ENCODE data around the gene PRKAR2A. TPM values are rescaled to one million over a fixed set of nuclear protein-coding genes. Genes with fewer than 3 reads are reported as not detected.

The PRKAR2A gene
- total RNA-seq, 4 donors from 2014 or later: 28.4 to 35.1 (median 32.0) TPM

DNA sequence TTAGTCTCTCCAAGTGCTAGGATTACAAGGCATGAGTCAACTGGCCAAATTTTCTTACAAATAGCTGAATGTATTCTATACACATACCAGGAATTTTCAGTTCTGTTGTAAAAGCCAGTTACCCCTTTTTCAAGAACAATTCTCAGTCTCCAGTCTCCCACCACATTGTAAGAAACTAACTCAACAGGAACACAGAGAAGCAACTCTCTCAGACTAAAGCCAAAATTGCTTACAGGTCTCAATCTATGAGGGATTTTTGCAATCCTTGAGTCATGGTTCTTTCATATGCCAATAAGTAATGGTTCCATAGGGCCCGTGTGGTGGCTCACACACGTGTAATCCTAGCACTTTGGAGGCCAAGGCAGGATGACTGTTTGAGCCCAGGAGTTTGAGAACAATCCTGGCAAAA is 139.2 kb downstream of the PRKAR2A start:
- DNase-seq (ENCODE audit: low spot score) (no peak), ATAC-seq (ENCODE audit: low FRiP score) (peak; percentile 68)
- TF ChIP-seq, protein P1, sequence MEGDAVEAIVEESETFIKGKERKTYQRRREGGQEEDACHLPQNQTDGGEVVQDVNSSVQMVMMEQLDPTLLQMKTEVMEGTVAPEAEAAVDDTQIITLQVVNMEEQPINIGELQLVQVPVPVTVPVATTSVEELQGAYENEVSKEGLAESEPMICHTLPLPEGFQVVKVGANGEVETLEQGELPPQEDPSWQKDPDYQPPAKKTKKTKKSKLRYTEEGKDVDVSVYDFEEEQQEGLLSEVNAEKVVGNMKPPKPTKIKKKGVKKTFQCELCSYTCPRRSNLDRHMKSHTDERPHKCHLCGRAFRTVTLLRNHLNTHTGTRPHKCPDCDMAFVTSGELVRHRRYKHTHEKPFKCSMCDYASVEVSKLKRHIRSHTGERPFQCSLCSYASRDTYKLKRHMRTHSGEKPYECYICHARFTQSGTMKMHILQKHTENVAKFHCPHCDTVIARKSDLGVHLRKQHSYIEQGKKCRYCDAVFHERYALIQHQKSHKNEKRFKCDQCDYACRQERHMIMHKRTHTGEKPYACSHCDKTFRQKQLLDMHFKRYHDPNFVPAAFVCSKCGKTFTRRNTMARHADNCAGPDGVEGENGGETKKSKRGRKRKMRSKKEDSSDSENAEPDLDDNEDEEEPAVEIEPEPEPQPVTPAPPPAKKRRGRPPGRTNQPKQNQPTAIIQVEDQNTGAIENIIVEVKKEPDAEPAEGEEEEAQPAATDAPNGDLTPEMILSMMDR (IDR thresholded peaks at IDR 0.05): no peak

DNA sequence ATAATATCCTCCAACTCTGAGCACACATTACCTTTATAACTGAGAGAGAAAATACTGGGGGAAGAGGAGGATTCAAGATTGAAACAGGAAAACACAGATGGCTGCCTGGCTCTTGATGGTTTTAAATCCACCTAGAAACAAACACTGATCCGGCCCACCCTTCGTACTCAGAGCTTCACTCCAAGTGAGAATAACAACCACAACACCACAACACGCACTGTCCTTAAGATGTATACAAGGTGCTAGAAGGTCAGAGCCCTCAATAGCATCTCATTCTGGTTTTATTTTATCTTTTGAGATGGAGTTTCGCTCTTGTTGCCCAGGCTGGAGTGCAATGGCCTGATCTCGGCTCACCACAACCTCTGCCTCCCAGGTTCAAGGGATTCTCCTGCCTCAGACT is 140.5 kb downstream of the PRKAR2A start:
- ATAC-seq (ENCODE audit: low FRiP score) (no peak), DNase-seq (ENCODE audit: low spot score) (no peak)
- TF ChIP-seq, protein P1 (IDR thresholded peaks at IDR 0.05): no peak

DNA sequence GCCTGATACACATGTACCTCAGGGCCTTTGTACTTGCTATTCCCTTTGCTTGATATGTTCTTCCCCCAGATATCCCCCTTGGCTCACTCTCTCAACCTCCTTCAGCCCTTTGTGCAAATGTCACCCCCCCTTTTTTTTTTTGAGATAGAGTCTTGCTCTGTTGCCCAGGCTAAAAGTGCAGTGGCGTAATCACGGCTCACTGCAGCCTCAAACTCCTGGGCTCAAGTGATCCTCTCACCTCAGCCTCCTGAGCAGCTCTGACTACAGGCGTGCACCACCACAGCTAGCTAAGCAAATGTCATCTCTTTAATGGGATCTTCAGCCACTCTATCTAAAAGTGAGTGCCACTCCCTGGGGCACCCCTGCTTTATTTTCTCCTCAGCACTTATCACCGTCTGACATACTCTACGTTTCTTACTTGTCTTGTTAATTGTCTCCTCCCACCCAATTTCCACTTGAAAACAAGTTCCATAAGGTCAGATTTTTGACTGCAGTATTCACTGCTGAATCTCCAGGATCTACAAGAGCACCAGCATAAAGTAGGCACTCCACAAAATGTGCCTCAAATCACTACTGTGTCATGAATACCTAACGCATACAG is 145.3 kb downstream of the PRKAR2A start:
- no peak for DNase-seq (ENCODE audit: low spot score)
- TF ChIP-seq, protein P1 (IDR thresholded peaks at IDR 0.05): no peak

DNA sequence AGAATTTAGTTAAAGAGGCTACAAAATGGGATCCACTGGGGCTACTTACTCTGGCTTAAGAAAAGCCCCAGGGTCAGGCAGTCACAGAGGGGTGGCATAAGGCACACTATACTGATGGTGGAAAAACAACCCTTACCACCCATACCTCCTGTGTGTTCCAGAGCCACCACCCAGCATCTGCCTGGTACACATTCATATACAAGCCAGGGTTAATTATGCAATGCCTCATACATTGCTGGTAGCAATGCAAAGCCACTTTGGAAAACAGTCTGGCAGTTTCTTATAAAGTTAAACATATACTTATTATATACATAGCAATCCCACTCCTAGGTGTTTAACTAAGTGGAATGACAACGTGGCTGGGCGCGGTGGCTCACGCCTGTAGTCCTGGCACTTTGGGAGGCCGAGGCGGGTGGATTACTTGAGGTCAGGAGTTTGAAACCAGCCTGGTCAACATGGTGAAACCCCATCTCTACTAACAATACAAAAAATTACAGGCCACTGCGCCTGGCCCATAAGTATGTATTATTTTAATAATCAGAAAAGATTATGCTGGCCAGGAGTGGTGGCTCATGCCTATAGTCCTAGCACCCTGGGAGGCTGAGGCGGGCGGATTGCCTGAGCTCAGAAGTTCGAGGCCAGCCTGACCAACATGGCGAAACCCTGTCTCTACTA is 146.8 kb downstream of the PRKAR2A start:
- TF ChIP-seq, protein P1 (IDR thresholded peaks at IDR 0.05): no peak
- no peak for ATAC-seq (ENCODE audit: low FRiP score)
- DNase-seq (ENCODE audit: low spot score): no peak

More for the DNA sequence above, 145.3 kb downstream of the PRKAR2A start:
- ATAC-seq (ENCODE audit: low FRiP score): no peak

DNA sequence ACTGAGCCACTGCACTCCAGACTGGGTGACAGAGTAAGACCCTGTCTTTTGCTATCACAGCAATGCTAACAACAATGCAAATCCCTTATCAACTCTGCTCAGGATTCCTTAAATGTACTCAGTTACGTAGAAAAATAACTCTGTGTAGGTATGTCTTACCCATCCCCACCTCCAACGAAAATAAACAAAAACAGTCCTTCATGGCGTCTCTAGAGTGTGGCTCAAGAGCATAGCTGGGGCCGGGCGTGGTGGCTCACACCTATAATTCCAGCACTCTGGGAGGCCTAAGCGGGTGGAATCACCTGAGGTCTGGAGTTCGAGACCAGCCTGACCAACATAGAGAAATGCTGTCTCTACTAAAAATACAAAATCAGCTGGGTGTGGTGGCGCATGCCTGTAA is 148.8 kb downstream of the PRKAR2A start:
- TF ChIP-seq, protein P1 (IDR thresholded peaks at IDR 0.05): no peak
- DNase-seq (ENCODE audit: low spot score) (no peak), ATAC-seq (ENCODE audit: low FRiP score) (no peak)

DNA sequence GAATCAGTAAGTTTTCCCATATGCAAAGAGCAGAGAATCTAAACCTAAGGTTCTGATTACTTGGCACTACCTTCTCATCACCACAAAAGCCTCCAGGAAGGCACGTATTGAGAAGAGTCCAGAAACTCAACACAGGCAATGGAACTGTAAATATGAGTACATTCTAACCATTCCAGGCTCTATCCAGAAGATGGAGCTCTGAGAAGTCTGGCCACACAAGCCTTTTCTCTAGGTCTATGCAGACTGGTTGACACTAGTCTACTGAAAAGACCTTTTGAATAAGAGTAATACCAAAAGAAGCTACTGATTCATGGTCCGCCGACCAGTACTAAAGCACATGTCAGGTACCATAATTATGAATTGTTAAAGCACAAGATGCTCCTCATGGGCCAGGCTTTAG is 149.7 kb downstream of the PRKAR2A start:
- no peak for DNase-seq (ENCODE audit: low spot score)
- TF ChIP-seq, protein P1 (IDR thresholded peaks at IDR 0.05): no peak
- ATAC-seq (ENCODE audit: low FRiP score): no peak

DNA sequence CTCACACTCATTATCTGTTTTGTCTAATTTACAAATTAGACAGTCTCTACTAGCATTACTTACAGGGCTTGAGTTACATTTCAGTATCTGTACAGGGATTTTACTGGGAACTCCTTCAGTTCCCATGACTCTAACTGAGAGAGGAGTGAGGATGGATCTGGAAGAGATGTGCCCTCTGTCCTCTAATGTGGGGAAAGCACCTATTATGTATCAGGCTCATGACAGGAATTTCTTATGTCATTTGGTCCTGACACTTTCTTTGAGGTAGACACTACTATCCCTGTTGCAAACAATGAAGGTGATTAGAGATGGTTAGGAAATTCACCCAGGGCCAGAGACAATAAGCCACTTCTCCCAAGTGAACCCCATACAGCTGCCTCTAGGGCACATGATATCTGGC is 151.1 kb downstream of the PRKAR2A start:
- DNase-seq (ENCODE audit: low spot score) (no peak), ATAC-seq (ENCODE audit: low FRiP score) (no peak)
- TF ChIP-seq, protein P1 (IDR thresholded peaks at IDR 0.05): no peak
